Measurements from ENCODE around the gene PEX16. TPM values are rescaled to one million over a fixed set of nuclear protein-coding genes. Genes with fewer than 3 reads are reported as not detected.
A peak's percentile ranks its signal among the peaks of the same experiment; 100 is the strongest.

The PEX16 gene
- total and polyA plus RNA-seq, 2 of the 13 experiments (the other 11 are each of a cell fraction or from before 2014, with no cell fraction given) = 12.5 to 21.8 TPM

GRCh38 chr11:45918331-45918941 is 759 bp upstream of the PEX16 start (continued):
- peak; percentile 27; the same call in 1 of the 2 replicates for TF ChIP-seq ZFX (CRISPR knock-in tag; IDR thresholded peaks at IDR 0.05; ENCODE audit: low read depth)
- no peak for TF ChIP-seq DNMT3B (CRISPR knock-in tag; conservative IDR thresholded peaks at IDR 0.05)
- TF ChIP-seq ZNF414 (CRISPR knock-in tag; IDR thresholded peaks at IDR 0.05) = no peak
- peak; percentile 82; the same call in 1 of the 2 replicates for TF ChIP-seq MYNN (CRISPR knock-in tag; IDR thresholded peaks at IDR 0.05; ENCODE audit: low read depth)
- TF ChIP-seq ZNF839 (CRISPR knock-in tag; IDR thresholded peaks at IDR 0.05; ENCODE audit: borderline replicate concordance) = no peak
- 0 out of 2 replicates have a peak, but pooled peaks have one; percentile 7 for TF ChIP-seq ATF2 (CRISPR knock-in tag; IDR thresholded peaks at IDR 0.05)
- no peak for TF ChIP-seq MZF1 (CRISPR knock-in tag; IDR thresholded peaks at IDR 0.05; ENCODE audit: borderline replicate concordance)
- TF ChIP-seq AHR (CRISPR knock-in tag; IDR thresholded peaks at IDR 0.05) = 0 out of 2 replicates have a peak, but pooled peaks have one; percentile 41
- TF ChIP-seq CHCHD3 (CRISPR knock-in tag; IDR thresholded peaks at IDR 0.05) = peak; percentile 54; the same call in 1 of the 2 replicates
- TF ChIP-seq POGK (CRISPR knock-in tag; conservative IDR thresholded peaks at IDR 0.05) = no peak
